Fibroblast of mammary gland (primary cell): Measurements from ENCODE around the gene PLXDC2.

Source experiments
- DNase-seq: peaks from one replicate; pipeline ENCODE4 v3.0.0-alpha.2; 2010; ENCODE audit warnings: low read depth
- H3K4me3 ChIP-seq: 2 replicates; pipeline ENCODE4 v1.5.1; 2011; ENCODE audit warnings: low read depth, mild to moderate bottlenecking, low read length, moderate library complexity; ENCODE audit not compliant: control insufficient read depth
- TF ChIP-seq, protein P1 (sequence below): conservative IDR thresholded peaks from 2 replicates; pipeline ENCODE4 v1.5.1; 2011; ENCODE audit warnings: low read depth, low read length, inconsistent platforms; ENCODE audit not compliant: control insufficient read depth, insufficient read depth

The PLXDC2 gene

DNA sequence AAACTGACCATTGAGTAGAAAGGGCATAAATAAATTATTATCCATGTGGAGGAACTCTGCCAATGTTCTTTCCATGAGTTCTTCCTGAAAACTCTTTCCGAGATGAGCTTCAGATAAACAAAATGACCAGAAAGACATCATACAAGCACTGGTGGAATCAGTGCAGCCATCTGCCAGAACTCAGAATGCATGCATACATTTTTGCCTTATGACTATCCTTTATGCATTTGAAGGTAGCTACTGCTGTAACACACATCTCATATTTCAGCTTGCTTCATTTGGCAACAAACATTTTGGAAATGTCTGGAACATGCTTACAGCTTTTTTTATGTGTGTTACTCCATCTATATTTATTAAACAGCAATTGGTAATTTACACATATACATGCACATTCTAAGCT, 448.9 kb downstream of the PLXDC2 start:
- no peak overlapping the region for H3K4me3 ChIP-seq
- DNase-seq = peak; percentile 14
- TF ChIP-seq, protein P1, sequence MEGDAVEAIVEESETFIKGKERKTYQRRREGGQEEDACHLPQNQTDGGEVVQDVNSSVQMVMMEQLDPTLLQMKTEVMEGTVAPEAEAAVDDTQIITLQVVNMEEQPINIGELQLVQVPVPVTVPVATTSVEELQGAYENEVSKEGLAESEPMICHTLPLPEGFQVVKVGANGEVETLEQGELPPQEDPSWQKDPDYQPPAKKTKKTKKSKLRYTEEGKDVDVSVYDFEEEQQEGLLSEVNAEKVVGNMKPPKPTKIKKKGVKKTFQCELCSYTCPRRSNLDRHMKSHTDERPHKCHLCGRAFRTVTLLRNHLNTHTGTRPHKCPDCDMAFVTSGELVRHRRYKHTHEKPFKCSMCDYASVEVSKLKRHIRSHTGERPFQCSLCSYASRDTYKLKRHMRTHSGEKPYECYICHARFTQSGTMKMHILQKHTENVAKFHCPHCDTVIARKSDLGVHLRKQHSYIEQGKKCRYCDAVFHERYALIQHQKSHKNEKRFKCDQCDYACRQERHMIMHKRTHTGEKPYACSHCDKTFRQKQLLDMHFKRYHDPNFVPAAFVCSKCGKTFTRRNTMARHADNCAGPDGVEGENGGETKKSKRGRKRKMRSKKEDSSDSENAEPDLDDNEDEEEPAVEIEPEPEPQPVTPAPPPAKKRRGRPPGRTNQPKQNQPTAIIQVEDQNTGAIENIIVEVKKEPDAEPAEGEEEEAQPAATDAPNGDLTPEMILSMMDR = no peak

DNA sequence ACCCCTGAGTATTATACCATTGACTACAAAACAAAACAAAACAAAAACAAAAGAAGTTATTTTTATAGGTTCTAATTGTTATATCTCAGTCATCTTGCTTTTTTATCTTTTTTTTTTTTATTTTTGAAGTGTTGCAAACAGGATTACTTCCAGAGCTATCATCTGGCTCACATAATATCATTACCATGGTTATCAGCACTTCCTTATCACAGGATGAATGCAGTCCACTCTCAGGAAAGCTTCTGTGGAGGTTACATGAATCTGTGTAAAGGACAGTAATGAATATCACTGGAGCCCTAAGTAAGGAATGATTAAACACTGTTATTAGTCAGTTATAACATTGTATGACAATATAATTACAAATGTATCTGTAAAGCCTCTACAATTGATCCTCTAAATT, 451.5 kb downstream of the PLXDC2 start:
- no peak overlapping the region for H3K4me3 ChIP-seq
- TF ChIP-seq, protein P1 = no peak

DNA sequence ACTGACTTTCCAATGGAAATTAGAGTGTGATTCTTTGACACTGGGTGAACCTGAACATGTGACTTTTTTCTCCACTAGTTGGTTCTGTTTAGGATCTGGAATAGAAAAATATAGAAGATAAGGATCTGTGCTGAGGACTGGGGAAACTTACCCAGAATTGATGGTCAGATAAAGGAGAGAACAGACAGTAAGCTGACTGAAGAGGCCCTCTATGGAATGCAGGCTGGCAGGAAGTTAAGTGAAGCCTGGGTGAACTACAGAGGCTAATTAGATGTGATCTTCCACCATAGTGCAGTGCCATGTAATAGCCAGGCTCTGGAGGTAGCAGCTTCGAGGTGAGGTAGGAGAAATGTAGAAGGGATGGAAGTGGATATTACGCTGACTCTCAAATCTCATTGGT, 455.3 kb downstream of the PLXDC2 start:
- no peak for DNase-seq
- H3K4me3 ChIP-seq = no peak overlapping the region
- TF ChIP-seq, protein P1 = no peak

More for the DNA sequence above, 451.5 kb downstream of the PLXDC2 start:
- no peak for DNase-seq

DNA sequence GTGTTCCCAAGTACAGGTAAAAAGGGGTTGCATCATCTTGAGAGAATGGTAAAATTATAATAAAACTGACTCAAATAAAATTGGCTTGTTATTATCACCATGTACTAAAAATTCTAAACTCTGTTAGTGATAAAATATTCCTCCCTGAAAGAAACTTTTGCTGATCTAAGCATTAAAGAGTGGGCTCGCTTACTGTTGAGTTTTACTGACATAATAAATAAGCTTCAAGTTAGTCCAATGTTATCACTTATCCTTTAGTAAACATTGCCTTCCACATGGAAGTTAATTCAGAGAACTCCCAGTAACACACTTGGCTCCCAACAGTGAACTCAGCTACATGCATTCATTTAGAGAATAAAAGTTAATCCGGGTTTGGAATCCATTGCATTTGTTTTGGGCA, 456.4 kb downstream of the PLXDC2 start:
- no peak overlapping the region for H3K4me3 ChIP-seq
- DNase-seq = no peak
- TF ChIP-seq, protein P1 = no peak

DNA sequence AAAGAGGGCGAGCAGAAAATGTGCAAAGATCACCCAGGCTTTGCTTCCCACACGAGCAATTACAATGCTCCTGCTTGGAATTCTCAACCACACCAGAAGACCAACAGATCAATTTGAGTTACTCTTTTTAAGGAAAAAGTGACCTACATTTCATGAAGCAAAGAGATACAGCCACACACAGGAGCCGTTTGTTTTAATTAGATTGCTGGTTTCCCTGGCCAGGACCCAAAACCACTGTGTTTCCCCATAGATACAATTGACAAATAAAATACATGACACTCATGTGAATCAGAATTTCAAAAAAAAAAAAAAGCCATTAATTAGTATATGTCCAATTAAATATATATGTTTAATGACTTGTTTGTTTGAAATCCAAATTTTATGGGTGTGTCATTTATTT, 458.3 kb downstream of the PLXDC2 start:
- DNase-seq = peak; percentile 29
- no peak overlapping the region for H3K4me3 ChIP-seq
- TF ChIP-seq, protein P1 = no peak

DNA sequence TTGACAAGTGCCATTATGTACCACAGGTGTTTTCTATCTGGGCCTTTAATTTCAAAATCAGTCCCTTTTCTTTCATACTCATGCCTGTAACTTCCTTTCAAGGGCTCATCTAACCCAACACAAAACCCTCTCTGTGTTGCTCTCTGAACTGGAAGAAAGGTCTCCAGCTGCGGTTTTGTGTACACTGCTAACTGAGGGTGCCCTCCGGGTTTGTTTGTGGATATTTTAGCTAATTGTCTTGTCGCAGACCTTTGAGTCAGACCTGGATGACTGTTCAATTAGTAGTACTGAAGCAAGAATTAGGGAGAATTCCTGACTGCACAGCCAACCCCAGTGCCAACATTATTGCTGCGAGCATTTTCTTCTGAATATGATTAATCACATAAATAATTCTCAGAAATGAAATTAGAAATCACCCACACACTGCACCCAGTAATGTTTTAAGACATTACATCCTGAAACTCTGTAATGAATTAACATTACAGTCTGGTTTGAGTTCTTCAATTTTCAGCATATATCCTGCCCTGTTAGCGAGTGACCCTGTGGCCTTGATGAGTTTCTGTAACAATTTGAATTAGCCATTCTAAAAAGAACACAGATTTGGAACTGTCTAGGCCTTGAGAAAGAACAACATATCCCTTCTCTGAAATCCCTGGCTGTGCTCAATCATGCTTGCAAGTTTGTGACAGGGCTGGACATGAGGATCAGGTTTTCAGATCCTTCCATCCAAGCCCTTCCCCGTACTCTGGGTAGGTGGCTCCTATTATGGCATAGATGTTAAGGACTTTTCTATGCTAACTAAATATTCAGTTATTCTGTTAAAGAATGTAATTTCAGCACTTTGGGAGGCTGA, 460.1 kb downstream of the PLXDC2 start:
- peak; percentile 29 for DNase-seq
- H3K4me3 ChIP-seq = no peak overlapping the region
- TF ChIP-seq, protein P1 = no peak
